Peyer's patch (tissue), 4 donors: ENCODE data around the gene SLC38A7.

ENCODE experiments used
- POLR2A ChIP-seq, 2 donors: fragments of 450-650 bp; IDR thresholded peaks; one replicate each; pipeline ENCODE4 v1.5.1; 2017; ENCODE audit warnings: antibody characterized with exemption in 2 of 2, mild to moderate bottlenecking in 2 of 2, moderate library complexity in 2 of 2
- TF ChIP-seq, protein P1 (sequence below), 6 experiments: fragments of 450-650 bp in 4 of 6; fragments of 200-600 bp in 2 of 6; sonication (generic) in 1 of 6; IDR thresholded peaks; one replicate each; pipeline ENCODE4 v1.5.1; 2017 to 2019; ENCODE audit warnings: antibody characterized with exemption in 6 of 6, mild to moderate bottlenecking in 3 of 6, moderate library complexity in 1 of 6

DNA sequence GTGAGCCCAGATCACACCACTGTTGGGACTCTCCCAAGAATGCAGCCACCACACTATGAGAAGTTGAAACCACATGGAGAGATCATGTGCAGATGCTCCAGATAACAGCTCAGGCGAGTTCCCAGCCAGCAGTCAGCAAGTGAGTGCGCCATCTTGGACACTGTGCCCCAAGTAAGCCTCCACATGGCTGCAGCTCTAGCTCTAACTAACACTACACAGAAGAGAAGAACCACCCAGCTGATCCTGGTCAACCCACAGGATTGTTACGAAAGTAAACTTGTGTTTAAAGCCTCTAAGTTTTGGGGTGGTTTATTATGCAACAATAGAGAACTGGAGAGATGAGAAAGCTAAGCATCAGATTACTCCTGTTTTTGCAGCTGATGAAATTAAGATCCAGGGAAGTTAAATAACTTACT is 25.8 kb downstream of the SLC38A7 start:
- TF ChIP-seq, protein P1, sequence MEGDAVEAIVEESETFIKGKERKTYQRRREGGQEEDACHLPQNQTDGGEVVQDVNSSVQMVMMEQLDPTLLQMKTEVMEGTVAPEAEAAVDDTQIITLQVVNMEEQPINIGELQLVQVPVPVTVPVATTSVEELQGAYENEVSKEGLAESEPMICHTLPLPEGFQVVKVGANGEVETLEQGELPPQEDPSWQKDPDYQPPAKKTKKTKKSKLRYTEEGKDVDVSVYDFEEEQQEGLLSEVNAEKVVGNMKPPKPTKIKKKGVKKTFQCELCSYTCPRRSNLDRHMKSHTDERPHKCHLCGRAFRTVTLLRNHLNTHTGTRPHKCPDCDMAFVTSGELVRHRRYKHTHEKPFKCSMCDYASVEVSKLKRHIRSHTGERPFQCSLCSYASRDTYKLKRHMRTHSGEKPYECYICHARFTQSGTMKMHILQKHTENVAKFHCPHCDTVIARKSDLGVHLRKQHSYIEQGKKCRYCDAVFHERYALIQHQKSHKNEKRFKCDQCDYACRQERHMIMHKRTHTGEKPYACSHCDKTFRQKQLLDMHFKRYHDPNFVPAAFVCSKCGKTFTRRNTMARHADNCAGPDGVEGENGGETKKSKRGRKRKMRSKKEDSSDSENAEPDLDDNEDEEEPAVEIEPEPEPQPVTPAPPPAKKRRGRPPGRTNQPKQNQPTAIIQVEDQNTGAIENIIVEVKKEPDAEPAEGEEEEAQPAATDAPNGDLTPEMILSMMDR (IDR thresholded peaks at IDR 0.05) = no peak
- no peak for TF ChIP-seq POLR2A (IDR thresholded peaks at IDR 0.05)
